ENCODE data around the gene SUCNR1.
"Not testable (repeated sequence)": the region's sequence is repeated elsewhere in the genome, so short reads cannot be mapped to it uniquely, and the experiment has no call there.

Gene SUCNR1

GRCh38 chr3:151926956-151927355, 53.5 kb downstream of the SUCNR1 start:
- Histone ChIP-seq H3K9ac (ENCODE audit: low read depth, low read length) (no peak overlapping the region), H3K9me3 (ENCODE audit: insufficient read depth, low read depth, low read length) (no peaks in the 10 kb centered on the region), H3K36me3 (ENCODE audit: insufficient read depth, low read depth, low read length) (no peaks in the 10 kb centered on the region), H3K27me3 (ENCODE audit: insufficient read depth, low read length) (no peaks in the 10 kb centered on the region), H3K4me3 (ENCODE audit: low read length) (no peak overlapping the region), H3K4me1 (ENCODE audit: insufficient read depth, low read length) (no peaks in the 10 kb centered on the region), H3K27ac (ENCODE audit: low read length) (no peak overlapping the region)

GRCh38 chr3:151927915-151928525, 54.6 kb downstream of the SUCNR1 start:
- H3K4me3 ChIP-seq (ENCODE audit: low read length); H3K9me3 ChIP-seq (ENCODE audit: insufficient read depth, low read depth, low read length); H3K27me3 ChIP-seq (ENCODE audit: insufficient read depth, low read length); H3K4me1 ChIP-seq (ENCODE audit: insufficient read depth, low read length); H3K36me3 ChIP-seq (ENCODE audit: insufficient read depth, low read depth, low read length); H3K27ac ChIP-seq (ENCODE audit: low read length); H3K9ac ChIP-seq (ENCODE audit: low read depth, low read length): not testable (repeated sequence)

DNA sequence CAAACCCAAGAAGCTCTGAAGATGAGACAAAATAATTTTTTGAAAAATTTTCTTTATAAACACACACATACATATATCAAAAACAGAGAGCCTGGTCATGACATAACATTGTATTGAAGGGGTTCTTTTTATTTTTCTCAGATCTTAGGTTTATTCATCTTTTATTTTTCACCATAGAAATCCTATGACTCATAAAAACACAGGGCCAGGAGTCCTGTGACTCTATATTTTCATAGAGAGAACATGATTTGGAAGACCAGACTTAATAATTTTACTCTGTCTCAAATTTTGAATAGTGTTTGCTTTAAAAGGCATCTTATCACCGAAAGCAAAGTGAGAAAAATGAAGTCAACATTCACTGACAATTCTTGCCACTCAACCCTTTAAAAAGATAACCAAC, 57.7 kb downstream of the SUCNR1 start:
- H3K36me3 ChIP-seq (ENCODE audit: insufficient read depth, low read depth, low read length) = no peaks in the 10 kb centered on the region
- no peaks in the 10 kb centered on the region for H3K27me3 ChIP-seq (ENCODE audit: insufficient read depth, low read length)
- no peak overlapping the region for H3K4me3 ChIP-seq (ENCODE audit: low read length)
- no peak overlapping the region for H3K9ac ChIP-seq (ENCODE audit: low read depth, low read length)
- no peak overlapping the region for H3K27ac ChIP-seq (ENCODE audit: low read length)
- H3K4me1 ChIP-seq (ENCODE audit: insufficient read depth, low read length) = no peaks in the 10 kb centered on the region
- no peaks in the 10 kb centered on the region for H3K9me3 ChIP-seq (ENCODE audit: insufficient read depth, low read depth, low read length)

DNA sequence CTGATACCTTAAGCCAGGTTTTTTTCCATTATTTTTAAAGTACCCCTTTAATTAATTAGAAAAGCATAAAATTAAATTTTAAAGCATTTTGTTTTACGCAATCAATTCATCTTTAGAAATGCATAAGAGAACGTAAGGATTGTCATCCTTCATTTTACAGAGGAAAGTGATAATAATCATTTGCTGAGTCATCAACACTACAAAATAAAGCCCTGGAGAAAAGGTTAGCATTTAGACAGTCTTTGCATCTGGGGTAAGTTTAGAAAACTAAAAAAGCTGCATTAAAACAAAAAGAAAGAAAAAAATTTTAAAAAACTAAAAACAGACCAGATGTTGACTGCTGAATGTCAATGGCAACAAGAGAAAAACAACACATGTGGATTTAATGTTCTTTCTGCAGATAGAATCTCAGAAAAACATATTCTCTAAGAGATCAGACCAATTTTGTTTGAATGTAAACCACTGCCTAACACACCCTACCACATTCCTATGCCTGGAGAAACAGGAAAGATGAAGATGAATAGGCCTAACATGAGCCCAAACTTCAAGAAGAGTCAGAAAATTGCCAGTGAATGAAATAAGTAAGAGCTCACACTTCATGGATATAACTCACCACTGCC, 59.9 kb downstream of the SUCNR1 start:
- Histone ChIP-seq H3K9me3 (ENCODE audit: insufficient read depth, low read depth, low read length) (no peaks in the 10 kb centered on the region), H3K9ac (ENCODE audit: low read depth, low read length) (no peak overlapping the region), H3K4me1 (ENCODE audit: insufficient read depth, low read length) (no peaks in the 10 kb centered on the region), H3K27me3 (ENCODE audit: insufficient read depth, low read length) (no peaks in the 10 kb centered on the region), H3K4me3 (ENCODE audit: low read length) (no peak overlapping the region), H3K36me3 (ENCODE audit: insufficient read depth, low read depth, low read length) (no peaks in the 10 kb centered on the region), H3K27ac (ENCODE audit: low read length) (no peak overlapping the region)

All from iPS-20b (cell line).